GM18867 (cell line): ENCODE measurements around the gene TCF25.
A peak's percentile ranks its signal among the peaks of the same experiment; 100 is the strongest.
"Not testable (repeated sequence)": the region's sequence is repeated elsewhere in the genome, so short reads cannot be mapped to it uniquely, and the experiment has no call there.

Experiments used
- ATAC-seq: cut with Tn5 transposase; IDR thresholded peaks from one replicate; pipeline ENCODE4 v1.9.1; 2021; ENCODE audit warnings: mild to moderate bottlenecking, moderate library complexity; ENCODE audit not compliant: unreplicated experiment

TCF25 gene

DNA sequence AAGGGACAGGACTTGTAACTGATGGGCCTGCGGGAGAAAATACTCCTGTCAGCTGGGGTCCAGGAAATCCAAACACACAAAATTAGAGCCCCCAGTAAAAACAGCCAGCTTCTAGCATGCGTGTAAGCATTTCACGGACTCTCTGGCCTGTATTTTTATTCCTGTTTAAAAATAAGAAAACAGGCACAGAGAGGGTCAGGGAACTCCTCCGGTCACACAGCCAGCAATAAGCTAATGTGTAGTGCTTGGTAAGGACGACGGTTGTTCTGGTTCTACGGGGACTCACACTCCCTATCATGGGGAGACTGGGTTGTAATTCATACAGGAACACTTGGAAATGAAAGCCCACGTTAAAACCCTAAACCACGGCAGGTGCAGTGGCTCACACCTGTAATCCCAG is 1.5 kb upstream of the TCF25 start:
- ATAC-seq: no peak

DNA sequence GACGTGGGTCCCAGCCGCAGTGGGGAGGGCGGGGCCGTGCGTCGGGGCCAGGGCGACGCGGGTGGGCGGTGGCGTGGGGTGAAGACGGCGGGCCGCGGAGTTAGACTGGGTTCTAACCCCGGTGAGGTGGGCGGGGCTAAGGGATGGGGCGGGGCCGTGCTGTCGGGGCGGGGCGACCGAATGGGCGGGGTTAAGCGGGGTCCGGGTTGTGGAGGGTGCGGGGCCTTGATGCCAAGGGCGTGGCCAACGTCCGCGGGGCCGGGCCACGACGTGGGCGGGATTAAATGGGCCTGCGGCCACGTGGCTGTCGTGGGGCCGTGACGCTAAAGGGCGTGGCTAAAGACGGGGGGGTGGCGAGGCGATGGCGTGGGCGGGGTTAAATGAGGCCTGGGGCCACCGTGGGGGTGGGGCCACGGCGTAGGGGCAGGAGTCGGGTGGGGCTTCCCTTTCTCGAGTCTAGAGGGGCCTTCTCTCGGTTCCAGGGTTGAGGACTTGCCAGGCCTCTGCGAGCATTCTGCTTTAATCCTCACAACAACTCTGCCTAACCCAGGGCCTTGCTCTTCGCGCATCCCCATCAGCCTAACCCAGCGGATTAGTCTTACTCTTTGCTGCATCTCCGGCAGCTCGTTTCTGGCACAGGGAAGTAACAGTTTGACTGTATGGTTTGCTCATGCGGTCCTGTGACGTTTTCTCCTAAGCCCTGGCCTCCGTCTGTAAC is 739 bp downstream of the TCF25 start:
- peak; percentile 66 for ATAC-seq

DNA sequence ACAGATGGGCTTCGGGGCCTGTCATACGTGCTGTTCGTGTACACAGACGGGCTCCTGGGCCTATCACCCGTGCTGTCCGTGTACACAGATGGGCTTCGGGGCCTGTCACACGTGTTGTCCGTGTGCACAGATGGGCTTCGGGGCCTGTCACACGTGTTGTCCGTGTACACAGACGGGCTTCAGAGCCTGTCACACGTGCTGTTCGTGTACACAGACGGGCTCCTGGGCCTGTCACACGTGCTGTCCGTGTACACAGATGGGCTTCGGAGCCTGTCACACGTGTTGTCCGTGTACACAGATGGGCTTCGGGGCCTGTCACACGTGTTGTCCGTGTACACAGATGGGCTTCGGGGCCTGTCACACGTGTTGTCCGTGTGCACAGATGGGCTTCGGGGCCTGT is 5.7 kb downstream of the TCF25 start:
- ATAC-seq: not testable (repeated sequence)

DNA sequence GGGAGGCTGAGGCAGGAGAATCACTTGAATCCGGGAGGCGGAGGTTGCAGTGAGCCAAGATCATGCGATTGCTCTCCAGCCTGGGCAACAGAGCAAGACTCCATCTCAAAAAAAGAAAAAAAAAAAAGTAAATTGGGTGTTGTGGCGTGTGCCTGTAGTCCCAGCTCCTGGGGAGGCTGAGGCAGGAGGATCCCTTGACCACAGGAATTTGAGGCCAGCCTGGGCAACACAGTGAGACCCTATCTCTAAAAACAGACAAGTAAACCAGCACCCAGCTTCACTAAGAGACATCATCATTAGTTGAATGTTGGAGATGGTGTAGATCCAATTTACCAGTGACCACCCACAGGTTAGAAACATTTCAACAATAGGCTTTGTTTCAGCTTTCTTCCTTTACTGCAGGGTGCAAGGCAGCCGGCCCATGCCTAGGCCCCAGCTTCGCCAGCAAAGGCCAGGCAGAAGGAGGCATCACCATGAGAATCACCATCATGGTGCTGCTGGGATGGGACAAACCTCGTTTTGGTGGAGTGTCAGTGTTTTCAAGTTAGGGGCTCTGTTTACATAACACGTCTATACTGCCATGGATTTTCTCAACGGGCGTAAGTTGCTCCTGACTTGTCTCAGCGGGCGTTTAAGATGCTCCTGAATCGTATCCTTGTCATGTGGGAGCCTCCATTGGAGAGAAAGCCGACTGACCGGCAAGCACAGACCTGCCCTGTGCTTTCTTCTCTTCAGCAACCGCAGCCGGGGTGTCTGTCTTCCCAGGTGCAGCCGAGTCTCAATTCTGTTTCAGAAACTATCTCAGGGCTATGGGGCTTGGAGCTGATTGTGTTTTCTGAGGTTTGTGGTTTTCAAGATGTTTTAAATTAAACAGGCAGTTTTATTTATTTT is 7.3 kb downstream of the TCF25 start:
- ATAC-seq: no peak

DNA sequence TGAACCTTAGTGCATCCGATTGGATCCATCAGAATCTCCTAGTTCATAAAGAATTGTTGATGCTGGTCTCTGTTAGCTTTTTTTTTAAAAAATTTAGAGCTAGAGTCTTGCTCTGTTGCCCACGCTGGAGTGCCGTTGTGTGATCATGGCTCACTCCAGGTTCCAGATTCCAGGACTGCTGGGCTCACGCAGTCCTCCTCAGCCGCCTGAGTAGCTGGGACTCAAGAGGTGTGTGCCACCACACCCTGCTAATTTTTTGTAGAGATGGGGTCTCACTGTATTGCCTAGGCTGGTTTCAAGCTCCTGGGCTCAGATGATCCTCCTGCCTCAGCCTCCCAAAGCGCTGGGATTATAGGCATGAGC is 8.0 kb downstream of the TCF25 start:
- ATAC-seq: no peak

DNA sequence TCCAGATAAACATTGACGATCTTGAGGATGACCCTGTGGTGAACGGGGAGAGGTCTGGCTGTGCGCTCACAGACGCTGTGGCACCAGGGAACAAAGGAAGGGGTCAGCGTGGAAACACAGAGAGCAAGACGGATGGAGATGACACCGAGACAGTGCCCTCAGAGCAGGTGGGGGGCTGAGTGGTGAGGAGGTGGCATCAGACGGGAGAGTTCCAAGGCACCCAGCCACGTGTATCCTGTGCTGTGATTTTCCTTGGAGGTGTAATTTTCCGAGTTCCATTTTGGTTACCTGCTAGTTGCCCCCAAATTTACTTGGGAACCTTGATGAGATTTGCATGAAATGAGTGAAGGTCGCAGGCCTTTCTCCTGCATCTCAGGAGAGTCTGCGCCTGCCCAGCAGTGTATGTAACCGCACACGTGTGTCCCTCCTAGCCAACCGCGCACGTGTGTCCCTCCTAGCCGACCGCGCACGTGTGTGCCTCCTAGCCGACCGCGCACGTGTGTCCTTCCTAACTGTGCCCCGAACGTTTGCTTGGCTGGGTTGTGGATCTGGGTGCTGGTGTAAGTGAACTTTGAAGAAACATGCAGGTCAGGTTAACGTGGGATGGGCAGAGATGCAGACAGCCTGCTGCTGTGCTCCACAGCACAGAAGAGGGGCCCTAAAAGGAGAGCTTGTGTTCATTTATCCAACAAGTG is 10.1 kb downstream of the TCF25 start:
- ATAC-seq: no peak

DNA sequence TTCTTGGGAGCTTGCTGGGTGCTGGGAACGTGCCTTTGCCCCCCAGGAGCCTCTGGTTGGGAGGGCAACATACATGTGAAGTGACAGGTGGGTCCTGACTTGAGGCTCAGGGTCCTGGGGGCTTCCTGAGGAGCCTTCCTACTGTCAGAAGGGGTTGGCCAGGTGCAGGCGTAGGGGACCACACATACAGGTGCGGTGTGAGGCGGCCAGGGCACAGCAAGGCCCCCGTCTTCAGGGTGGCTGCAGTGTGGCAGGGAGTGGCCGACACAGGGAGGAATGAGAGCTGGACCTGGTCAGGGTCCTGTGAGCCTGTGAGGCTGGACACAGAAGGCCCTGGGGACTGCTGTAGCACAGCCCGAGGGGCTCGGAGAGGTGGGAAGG is 10.6 kb downstream of the TCF25 start:
- no peak for ATAC-seq

GRCh38 chr16:89887243-89887642 is 13.9 kb downstream of the TCF25 start:
- no peak for ATAC-seq

- no peak for ATAC-seq
Measured at GRCh38 chr16:89890200-89890599, 16.8 kb downstream of the TCF25 start.

GRCh38 chr16:89890886-89891657 is 17.7 kb downstream of the TCF25 start:
- no peak for ATAC-seq

DNA sequence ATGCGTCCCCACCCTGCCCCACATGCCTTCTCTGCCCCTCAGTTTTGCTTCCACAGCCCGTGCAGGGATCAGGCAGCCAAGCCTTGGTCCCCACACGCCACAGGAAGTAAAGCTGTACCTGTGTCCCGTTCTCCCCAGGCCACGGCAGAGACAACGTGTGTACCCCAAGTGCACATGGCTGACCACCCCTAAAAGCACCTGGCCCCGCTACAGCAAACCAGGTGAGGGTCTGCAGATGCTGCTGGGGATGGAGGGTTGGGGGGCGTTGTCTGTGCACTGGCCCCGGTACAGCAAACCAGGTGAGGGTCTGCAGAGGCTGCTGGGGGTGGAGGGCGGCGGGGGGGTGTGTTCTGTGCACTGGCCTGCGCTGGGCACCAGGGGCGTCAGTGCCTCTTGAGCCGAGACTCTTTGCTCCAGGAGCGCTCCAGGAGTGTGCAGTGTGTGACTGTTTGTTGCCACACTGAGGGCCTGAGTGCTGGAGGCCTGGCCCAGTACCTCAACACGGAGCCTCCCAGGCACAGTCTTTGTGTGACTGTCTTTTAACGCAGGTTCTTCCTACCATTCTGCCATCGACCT is 18.8 kb downstream of the TCF25 start:
- no peak for ATAC-seq

- ATAC-seq: no peak
Measured at GRCh38 chr16:89892635-89893034, 19.2 kb downstream of the TCF25 start.

DNA sequence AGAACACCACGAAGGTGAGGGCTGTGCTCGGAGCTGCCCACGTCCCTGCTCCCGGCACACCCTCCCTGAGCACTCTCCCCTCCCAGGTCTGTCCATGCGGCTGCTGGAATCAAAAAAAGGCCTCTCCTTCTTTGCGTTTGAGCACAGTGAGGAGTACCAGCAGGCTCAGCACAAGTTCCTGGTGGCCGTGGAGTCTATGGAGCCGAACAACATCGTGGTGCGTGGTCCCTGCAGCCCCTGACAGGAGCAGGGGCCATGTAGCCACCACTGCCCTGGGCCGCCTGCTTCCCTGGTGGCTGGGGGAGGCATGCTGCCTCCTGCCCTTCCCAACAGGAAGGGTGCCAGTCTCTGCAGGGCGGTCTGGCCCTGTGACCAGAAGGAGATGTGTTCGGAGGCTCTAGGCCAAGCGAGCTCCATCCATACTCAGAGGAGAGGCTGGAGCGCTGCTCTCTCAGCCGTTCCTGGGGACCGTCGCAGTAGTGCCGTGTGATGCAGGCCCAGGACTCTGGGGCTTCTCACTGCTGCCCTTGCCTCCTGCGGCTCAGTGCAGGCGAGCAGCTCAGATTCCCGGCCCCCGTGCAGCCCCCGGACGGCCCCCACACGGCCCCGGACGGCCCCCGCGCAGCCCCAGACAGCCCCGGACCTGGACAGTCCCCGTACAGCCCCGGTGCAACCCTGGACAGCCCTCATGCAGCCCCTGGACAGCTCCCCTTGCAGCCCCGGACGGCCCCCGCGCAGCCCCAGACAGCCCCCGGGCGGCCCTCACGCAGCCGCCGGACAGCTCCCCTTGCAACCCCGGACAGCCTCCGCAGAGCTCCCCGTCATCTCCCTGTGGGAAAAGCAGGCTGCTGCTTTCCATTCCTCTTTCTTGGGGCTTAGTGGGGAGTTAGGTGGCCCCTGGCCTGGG is 20.5 kb downstream of the TCF25 start:
- no peak for ATAC-seq

- no peak for ATAC-seq
Measured at GRCh38 chr16:89895482-89896250, 22.3 kb downstream of the TCF25 start.

GRCh38 chr16:89897204-89897603 is 23.8 kb downstream of the TCF25 start:
- ATAC-seq: no peak

DNA sequence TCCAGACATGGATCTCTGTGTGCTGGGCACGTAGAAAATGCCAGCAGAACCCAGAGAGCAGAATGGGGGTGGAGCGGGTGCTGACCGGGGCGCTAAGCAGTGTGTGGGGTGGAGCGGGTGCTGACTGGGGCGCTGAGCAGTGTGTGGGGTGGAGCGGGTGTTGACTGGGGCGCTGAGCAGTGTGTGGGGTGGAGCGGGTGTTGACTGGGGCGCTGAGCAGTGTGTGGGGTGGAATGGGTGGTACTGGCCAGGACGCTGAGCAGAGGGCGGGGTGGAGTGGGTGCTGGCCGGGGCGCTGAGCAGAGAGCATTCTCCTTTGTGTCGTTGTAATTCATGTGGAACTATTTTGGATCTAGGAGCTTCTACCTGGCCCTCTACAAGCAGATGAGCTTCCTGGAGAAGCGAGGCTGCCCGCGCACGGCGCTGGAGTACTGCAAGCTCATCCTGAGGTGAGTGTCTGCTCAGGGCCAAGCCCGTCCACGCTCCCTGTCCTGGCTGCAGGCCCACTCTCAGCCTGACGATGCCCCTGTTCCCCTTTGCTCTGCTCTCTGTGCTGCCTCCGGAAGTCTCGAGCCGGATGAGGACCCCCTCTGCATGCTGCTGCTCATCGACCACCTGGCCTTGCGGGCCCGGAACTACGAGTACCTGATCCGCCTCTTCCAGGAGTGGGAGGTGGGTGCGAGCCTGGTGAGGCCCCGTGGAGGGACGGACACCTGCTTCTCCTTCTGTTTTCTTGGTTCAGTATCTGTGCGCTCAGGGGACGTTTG is 25.0 kb downstream of the TCF25 start:
- no peak for ATAC-seq

DNA sequence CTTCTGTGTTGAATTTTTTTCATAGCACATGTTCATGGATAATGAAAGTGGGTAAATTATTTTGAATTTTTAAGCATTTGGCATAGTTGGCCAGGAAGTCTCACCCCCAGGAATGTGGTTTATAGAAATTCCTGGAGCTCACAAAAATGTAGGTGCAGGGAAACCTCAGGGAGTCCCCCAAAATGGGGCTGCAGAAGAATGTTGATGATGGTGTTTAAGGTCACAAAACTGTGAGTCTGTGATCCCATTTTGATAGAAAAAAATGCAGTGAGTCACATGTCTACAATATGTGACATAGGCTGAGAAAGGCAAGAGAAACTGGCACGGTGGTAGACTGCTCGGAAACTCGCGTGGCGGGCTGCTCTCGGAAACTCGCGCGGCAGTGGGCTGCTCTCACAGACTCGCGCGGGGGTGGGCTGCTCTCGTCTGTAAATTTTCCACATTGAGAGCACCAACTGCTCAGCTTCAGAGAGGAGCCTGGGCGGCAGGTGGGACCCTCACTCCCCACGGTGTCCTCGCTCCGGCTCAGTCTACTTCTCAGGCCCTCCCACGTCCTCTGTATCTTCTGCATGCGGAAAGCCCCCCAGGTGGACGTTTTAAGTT is 26.6 kb downstream of the TCF25 start:
- ATAC-seq: no peak

- ATAC-seq: no peak
Measured at GRCh38 chr16:89900885-89901284, 27.5 kb downstream of the TCF25 start.
